Measurements from ENCODE around the gene MSI2.

Gene MSI2

DNA sequence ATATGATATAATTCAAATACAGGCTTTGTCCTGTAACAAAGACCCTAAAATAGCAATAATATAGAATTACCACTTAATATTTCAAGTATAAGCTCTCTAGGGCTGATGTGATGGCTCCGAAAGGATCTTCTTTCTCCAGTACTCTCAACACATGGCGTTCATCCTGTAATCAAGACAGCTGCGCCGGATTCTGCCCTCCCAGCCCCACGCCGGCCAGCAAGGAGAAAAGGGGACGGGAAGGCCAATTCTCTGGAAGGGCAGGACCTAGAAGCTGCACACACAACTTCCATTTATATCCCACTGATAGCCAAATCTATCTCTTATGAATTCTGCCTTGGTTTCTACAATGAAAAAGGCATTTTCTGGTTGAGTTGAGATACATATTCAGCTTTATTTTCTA lies 456.8 kb downstream of the MSI2 start:
- DNase-seq, result no peak

DNA sequence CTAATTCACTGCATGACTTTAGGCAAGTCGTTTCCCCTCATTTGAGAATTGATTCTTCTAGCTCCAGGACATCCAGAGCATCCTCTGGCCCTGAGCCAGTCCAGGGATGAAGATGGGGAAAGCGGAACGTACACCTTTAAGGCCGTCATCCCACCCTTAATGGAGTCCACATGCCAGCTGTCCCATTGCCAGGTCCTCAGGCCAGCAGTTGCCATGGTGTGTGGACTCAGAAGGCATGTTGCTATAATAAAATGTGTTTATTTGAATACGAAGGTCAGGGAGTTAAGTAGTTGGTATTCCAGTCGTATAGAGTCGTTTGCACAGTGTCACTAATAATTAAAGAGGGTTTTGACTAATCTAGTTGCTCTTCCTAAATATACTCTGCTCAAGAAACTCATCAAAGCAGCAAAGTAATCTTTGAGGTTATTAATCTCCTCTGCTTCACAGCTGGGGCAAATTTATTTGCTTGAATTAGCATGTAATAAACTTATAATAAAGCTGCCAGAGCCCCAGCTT lies 458.4 kb downstream of the MSI2 start:
- DNase-seq, result no peak

DNA sequence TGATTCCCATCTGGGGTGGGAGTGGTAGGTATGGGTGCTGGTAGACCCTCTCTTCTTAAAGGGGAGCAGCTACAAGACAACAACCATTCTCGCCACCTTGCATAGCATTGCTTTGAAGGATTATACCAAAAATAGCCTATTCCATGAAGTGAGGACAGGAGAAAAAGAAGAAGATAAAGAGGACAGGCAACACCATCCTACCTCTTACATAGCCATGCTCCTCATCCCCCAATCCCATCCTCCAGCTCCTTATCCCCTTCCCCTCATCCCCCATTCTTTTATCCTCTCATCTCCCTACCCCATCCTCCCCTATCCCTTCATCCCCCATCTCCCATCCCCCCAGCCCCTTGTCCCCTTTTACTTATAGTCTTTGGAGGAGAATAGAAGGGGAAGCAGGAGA lies 459.7 kb downstream of the MSI2 start:
- DNase-seq, result no peak

DNA sequence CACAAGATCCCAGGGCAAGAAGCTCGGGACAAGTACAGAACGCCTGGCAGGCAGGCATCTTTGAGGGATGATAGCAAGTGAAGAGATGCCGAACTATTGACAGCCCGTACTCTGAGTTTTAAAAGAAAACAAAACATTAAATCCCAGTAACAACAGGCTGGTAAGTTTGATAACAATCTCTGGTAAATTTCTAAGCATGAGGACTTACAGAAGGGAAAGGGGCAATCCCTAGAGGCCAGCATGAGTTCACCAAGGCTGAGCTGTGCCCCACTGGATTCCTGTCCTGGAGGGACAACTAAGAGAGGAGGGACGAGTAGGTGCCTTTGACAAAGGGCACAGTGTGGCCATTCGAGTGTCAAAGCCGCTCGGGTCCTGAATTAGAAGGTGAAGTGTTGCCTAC lies 462.6 kb downstream of the MSI2 start:
- DNase-seq, result no peak

DNA sequence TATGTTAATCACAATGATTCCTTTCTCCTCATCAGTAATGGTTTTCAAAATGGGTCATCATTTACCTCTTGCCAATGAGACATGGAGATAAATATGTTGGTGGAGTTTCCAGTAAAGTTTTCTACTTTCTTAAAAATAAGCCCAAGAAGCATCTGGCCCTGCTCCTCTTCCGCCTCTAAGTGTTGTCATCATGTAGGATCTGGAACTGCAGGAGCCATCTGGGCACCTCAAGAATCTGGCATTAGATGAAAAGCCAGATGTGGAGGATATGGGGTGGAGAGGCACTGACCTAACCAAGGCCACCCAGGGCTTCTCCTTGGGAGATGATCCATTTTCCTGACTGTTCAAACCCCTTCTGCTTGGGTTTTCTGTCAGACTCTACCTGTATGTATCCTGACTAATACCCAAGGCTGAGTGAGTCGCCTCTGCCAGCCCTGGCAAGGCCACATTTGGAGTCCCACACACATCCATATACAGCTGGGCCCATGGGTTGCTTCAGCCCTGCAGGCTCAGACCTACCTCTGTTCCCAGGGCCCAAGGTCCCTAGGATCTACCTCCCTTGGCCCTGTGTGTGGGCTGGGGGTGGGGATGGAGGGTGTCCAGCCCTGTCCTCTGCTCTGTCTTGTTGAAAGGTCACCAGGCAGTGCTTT lies 464.2 kb downstream of the MSI2 start:
- DNase-seq, result no peak

DNA sequence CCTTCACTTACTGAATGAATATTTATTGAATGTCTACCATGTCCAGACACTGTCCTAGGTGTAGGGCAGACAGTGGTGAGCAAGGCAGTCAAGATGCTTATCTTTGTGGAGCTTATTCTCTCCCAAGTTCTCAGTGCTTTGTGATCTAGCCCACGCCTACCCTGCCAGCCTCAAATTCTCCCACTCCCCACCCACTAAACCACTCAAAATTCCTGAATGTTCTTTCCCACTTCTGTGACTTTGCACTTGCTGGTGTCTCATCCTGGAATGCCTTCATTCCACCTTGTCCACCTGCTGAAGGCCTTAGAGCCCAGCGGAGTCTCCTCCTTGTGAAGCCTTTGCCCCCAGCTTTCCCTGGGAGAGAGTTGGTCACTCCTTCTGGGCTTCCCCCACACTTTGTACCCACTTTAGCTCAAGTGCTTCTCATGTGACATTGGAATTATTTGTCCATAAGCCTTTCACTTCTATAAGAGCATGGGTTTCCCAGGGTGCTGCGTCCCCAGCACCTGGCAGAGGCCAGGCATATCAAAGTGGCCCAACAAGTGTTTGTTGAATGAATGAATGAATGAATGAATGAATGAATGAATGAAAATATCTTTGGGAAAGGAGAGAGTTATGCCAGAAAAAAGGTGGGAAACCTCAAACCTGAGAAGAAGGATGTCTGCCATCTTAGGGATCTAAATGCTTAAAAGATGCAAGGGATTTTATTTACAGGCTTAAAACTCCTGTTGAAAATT lies 465.8 kb downstream of the MSI2 start:
- DNase-seq, result no peak

DNA sequence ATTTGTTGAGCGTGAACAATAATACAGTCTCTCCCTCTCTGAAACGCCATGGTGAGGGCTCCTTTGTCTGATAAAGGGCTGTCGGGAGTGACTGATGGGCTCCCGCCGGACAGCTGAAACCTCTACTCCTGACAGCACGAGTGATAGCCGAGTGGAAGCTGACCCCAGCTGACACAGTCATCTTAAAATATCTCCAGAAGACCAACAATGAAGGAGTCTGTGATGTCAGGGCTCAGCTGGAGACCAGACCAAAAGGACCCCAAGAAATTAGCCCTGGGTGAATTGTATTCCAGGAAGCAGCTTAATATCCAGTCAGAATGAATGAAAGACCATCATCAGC lies 466.4 kb downstream of the MSI2 start:
- no peak for DNase-seq

DNA sequence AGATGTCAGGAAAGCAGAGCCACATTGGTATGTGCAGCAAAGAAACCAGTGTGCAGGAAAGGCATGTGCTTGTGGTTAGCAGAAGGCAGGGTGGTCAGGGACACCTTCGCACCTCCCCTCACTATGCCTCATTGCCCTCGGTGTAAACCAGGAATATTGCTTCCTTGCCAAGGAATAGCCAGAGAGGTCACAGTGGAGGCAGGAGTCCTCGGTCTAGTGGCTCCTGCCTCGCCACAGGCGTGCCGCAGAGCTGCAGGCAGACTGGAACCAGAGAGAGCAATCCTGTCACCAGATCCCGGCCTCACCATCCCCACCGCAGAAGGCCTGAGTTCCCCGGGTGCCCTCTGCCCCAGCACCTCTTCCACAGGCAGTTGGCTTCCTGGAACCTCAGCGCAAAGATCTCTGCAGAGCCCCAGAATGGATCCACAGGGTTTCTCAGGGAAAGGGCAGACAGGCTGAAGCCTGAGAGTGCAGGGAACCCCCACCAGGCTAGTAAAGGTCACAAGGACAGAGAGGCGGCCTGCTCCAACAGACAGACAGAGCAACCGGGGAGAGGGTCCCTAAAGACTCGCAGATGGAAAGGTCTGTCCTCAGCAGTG lies 467.2 kb downstream of the MSI2 start:
- no peak for DNase-seq

DNA sequence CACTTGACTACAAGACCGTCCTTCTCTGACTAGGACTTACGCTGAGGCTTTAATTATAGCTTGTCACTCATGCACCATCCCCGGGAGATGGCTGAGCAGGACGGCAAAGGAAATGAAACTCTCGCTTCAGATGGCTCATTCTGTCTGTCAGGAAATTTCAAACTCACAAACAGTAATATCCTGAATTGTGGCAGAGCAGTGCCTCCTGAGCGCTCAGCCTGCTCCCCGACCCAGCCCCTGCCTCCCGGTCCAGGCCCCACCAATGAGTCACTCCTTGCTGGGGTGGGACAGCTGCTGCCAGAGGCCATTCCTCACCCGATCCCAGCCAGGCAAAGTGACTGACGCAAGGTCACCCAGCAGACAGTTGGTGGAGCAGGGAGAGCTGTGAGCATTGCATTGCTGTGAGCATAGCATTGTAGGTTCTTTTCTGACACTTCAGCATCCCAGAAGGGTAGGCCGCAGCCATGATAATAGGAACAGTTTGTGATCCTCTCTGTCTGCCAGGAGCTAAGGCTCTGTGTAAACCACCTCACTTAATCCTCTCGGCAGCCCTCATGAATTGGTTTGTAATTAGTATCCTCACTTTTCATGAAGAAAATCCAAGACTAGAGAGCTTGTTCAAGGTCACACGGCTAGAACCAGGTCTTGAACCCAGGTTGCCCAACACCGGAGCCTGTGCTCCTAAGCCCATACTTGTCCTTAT lies 467.9 kb downstream of the MSI2 start:
- DNase-seq, result no peak

DNA sequence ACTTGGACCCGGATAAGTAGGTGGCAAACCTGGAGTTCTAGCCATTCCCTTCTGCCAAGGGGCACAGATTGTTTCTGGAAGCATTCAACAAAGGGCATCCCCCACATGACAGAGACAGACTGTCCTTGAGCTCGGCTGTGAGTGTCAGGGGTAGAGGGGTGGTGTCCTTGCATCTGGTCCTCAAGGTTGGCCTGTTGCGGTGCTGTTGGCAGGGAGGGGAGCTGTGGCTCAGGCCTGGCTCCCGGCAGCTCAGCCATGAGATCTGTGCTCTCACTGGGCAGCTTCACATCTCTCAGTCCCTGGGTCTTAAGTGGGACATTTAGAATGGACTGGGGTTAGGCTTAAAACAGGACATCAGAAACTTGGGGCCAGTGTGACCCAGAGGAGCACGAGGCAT lies 468.4 kb downstream of the MSI2 start:
- DNase-seq, result no peak

DNA sequence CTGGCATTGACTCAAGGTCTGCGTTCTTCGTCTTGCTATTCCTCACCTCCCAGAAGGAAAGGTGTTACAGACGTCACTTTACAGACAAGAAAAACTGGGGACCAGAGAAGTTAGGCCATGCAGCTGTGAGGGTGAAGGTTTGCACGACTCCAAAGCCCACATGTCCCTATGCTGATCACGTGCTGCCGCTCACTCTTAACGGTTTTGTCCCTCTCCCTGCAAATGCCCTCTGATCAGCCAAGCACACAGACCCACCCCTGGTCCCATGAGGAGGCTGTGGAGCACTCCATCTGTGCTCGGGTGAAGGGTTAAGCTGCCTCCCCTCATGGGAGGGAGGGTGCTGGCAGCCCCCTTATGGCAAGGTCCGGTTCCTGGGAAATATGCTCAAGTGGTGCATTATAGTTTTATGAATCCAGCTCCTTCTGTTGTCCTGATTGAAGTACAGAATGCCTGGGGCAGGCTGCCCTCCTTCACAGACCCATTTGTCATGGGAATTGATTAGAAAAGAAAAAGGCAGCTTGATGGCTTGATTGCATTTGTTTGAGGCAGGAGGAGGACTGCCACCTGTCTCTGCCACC lies 470.0 kb downstream of the MSI2 start:
- DNase-seq, result no peak

DNA sequence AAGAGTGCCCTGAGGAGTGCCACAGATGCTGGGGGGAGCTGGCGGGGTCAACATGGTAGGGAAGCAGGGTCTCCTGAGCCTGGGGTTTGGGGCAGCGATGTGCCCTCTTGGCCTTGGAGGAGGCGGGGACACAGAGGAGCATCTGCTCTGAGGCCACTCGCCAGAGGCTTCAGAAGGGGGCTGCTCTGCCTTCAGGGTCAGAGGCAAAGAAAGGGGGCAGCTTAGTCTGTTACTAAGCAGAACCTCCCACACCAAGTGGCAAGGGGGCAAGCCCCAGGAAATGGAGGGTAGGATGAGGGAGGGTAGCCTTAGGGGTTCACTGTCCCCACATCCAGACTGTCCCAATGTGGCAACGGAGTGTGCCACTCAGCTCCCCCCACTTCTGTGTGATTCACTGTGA lies 470.5 kb downstream of the MSI2 start:
- no peak for DNase-seq

DNA sequence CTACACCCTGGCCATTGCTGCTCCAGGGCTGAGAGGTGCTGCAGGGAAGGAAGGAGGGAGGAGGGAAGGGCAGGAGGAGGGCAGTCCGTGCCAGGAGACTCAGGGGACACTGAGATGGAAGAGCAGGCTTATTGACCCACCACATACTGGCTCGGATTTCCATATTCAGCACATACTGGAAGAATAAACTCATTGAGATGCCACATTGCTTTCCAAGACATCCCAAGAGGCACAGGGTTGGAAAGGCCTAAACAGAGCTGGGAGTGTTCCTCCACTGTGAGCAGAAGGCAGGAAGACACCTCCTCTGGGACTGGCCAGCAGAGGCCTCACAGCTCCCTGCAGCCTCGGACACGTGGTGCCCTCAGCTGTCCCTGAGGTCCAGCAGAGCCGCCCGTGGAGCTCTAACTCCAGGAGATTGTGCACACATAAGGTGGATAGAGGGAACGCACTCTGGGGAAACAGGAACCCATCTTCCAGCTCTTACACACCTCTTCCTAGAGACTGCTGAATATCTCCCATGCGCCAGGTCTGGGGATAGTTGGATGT lies 471.4 kb downstream of the MSI2 start:
- no peak for DNase-seq

DNA sequence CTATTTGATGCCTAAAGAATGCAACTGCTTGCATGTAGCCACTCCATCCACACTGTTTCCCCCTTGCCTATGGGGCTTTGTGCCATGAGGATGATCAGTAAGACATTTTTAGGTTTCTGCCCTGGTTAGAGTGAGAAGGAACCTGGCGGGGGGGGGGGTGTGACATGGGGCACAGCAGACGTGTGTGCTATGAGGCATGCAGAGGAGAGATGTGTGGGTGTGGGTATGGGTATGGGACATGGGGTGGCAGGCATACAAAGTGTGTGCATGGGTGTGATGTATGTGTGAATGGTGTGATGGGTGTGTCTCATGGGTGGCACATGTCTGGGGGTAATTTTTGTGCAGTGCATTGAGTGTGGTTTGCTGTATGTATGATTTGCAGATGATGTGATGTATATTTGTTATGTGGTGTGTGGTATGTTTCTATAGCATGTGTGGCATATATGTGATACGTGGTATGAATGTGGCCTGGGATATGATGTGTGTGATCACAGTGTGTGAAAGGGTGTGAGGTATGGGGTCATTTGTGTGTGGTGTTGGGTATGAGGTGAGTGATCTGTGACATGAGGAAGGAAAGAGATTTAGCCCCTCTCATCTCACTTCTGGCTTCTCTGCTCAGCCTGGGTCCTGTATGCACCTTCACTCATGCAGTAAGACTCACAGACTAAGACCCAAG lies 473.8 kb downstream of the MSI2 start:
- no peak for DNase-seq

DNA sequence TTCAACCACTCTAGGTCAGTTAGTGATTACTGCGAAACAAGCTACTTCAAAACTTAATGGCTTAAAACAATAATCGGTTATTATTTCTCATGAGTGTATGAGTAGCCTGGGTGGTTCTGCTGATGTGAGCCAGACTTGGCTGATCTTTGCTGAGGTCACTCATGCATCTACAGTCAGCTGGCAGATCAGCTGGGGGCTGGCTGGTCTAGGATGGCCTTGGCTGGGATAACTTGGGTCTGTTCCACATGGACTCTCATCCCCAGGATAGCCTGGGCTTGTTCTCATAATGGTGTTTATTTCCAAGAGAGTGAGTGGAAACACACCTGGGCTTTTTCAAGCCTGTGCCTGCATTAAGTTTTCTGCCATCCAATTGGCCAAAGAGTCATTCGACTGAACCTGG lies 475.7 kb downstream of the MSI2 start:
- DNase-seq, result no peak

DNA sequence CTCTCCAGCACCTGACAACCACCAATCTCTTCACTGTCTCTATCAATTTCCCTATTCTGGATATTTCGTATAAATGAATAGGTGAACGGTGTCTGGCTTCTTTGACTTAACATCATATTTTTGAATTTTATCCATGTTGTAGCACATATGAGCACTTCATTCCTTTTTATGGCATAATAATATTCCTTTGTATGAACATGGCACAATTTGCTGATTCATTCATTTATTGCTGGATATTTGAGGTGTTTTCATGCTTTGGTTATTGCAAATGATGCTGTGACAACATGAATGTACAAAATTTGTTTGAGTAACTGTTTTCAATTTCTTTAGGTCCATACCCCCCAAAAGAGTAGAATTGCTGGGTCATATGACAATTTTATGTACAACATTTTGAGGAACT lies 476.8 kb downstream of the MSI2 start:
- DNase-seq, result no peak

Measured in NCI-H1930 (cell line).